H9 (cell line): ENCODE measurements around the gene EPHA3. TPM values are rescaled to one million over a fixed set of nuclear protein-coding genes. Genes with fewer than 3 reads are reported as not detected.

Experiments used
- DNase-seq: peaks from one replicate; pipeline ENCODE4 v3.0.0-alpha.2; 2017
- H2AFZ ChIP-seq: one replicate; pipeline ENCODE4 v1.6.1; 2013; ENCODE audit warnings: mild to moderate bottlenecking, low read length, control low read depth, moderate library complexity
- H2AK5ac ChIP-seq: 2 replicates; pipeline ENCODE4 v1.6.1; 2013; ENCODE audit warnings: low read length, control low read depth, mixed read lengths; ENCODE audit not compliant: insufficient read length
- H2BK120ac ChIP-seq: one replicate; pipeline ENCODE4 v1.6.1; 2013; ENCODE audit warnings: low read depth, mild to moderate bottlenecking, low read length, control low read depth, inconsistent platforms; ENCODE audit not compliant: poor library complexity, severe bottlenecking
- H2BK12ac ChIP-seq: 2 replicates; pipeline ENCODE4 v1.6.1; 2013; ENCODE audit warnings: low read length, control low read depth, mixed read lengths, low read depth; ENCODE audit not compliant: insufficient read length
- H2BK15ac ChIP-seq: 2 replicates; pipeline ENCODE4 v1.6.1; 2013; ENCODE audit warnings: low read depth, low read length, control low read depth
- H2BK20ac ChIP-seq: one replicate; pipeline ENCODE4 v1.6.1; 2013; ENCODE audit warnings: low read depth, mild to moderate bottlenecking, low read length, control low read depth, inconsistent platforms; ENCODE audit not compliant: poor library complexity, severe bottlenecking
- H2BK5ac ChIP-seq: 2 replicates; pipeline ENCODE4 v1.6.1; 2013; ENCODE audit warnings: low read length, control low read depth, mixed read lengths; ENCODE audit not compliant: insufficient read length
- H3K14ac ChIP-seq: 2 replicates; pipeline ENCODE4 v1.6.1; 2013; ENCODE audit warnings: low read length, control low read depth; ENCODE audit not compliant: insufficient read depth
- H3K18ac ChIP-seq: 2 replicates; pipeline ENCODE4 v1.6.1; 2013; ENCODE audit warnings: low read depth, mild to moderate bottlenecking, mixed read lengths, low read length, control low read depth; ENCODE audit not compliant: insufficient read length
- H3K23ac ChIP-seq: 2 replicates; pipeline ENCODE4 v1.6.1; 2013; ENCODE audit warnings: low read length, control low read depth, mixed read lengths, low read depth; ENCODE audit not compliant: insufficient read length
- H3K23me2 ChIP-seq: 2 replicates; pipeline ENCODE4 v1.6.1; 2013; ENCODE audit warnings: low read depth, mild to moderate bottlenecking, mixed read lengths, low read length, control low read depth; ENCODE audit not compliant: insufficient read length, poor library complexity, severe bottlenecking
- H3K27ac ChIP-seq: 2 replicates; pipeline ENCODE4 v1.5.1; 2013; ENCODE audit warnings: low read length, control low read depth, mixed read lengths, low read depth; ENCODE audit not compliant: insufficient read length
- H3K27me3 ChIP-seq: 2 replicates; pipeline ENCODE4 v1.6.1; 2013; ENCODE audit warnings: low read length, control low read depth, inconsistent platforms; ENCODE audit not compliant: insufficient read depth
- H3K4ac ChIP-seq: 2 replicates; pipeline ENCODE4 v1.6.1; 2013; ENCODE audit warnings: low read depth, mild to moderate bottlenecking, control low read depth, inconsistent platforms, low read length, moderate library complexity
- H3K4me1 ChIP-seq: 2 replicates; pipeline ENCODE4 v1.6.1; 2013; ENCODE audit warnings: low read length, control low read depth, inconsistent platforms; ENCODE audit not compliant: insufficient read depth
- H3K4me2 ChIP-seq: 2 replicates; pipeline ENCODE4 v1.6.1; 2013; ENCODE audit warnings: low read length, control low read depth, mixed read lengths; ENCODE audit not compliant: insufficient read length, insufficient read depth
- H3K56ac ChIP-seq: 2 replicates; pipeline ENCODE4 v1.6.1; 2013; ENCODE audit warnings: low read depth, mild to moderate bottlenecking, mixed read lengths, low read length, control low read depth; ENCODE audit not compliant: insufficient read length
- H3K79me1 ChIP-seq: 2 replicates; pipeline ENCODE4 v1.6.1; 2013; ENCODE audit warnings: low read depth, mild to moderate bottlenecking, moderate library complexity, low read length, control low read depth, inconsistent platforms; ENCODE audit not compliant: insufficient read depth, poor library complexity, severe bottlenecking
- H3K79me2 ChIP-seq: 2 replicates; pipeline ENCODE4 v1.6.1; 2013; ENCODE audit warnings: low read length, control low read depth, inconsistent platforms; ENCODE audit not compliant: insufficient read depth
- H3K9ac ChIP-seq: 2 replicates; pipeline ENCODE4 v1.6.1; 2013; ENCODE audit warnings: low read length, control low read depth, mixed read lengths; ENCODE audit not compliant: insufficient read length; ENCODE audit errors: extremely low read depth
- H3K9me3 ChIP-seq: one replicate; pipeline ENCODE4 v1.6.1; 2013; ENCODE audit warnings: low read depth, low read length, inconsistent platforms; ENCODE audit not compliant: control insufficient read depth
- H3T11ph ChIP-seq: one replicate; pipeline ENCODE4 v1.6.1; 2013; ENCODE audit warnings: mild to moderate bottlenecking, low read length, control low read depth, inconsistent platforms
- H4K20me1 ChIP-seq: one replicate; pipeline ENCODE4 v1.6.1; 2013; ENCODE audit not compliant: control insufficient read depth, insufficient read length, insufficient read depth
- H4K5ac ChIP-seq: 2 replicates; pipeline ENCODE4 v1.6.1; 2013; ENCODE audit warnings: low read depth, mild to moderate bottlenecking, mixed read lengths, low read length, control low read depth; ENCODE audit not compliant: insufficient read length
- H4K8ac ChIP-seq: replicated peaks from 2 replicates; pipeline ENCODE4 v1.6.1; 2013; ENCODE audit warnings: low read length, control low read depth, mixed read lengths, low read depth; ENCODE audit not compliant: insufficient read length
- H4K91ac ChIP-seq: 2 replicates; pipeline ENCODE4 v1.6.1; 2013; ENCODE audit warnings: low read depth, mild to moderate bottlenecking, moderate library complexity, mixed read lengths, low read length, control low read depth; ENCODE audit not compliant: insufficient read length
- H3K27ac Mint-ChIP-seq, 3 experiments: 2 replicates in 2 of 3; 3 replicates in 1 of 3; pipeline ENCODE4 v1.8.0; 2020 to 2021; ENCODE audit warnings: mixed read lengths in 3 of 3, mild to moderate bottlenecking in 1 of 3, moderate library complexity in 1 of 3
- H3K27me3 Mint-ChIP-seq: 2 replicates; pipeline ENCODE4 v1.8.0; 2021; ENCODE audit warnings: low read depth, mild to moderate bottlenecking, moderate library complexity, mixed read lengths
- H3K36me3 Mint-ChIP-seq, 3 experiments: 2 replicates in 2 of 3; 3 replicates in 1 of 3; pipeline ENCODE4 v1.8.0; 2020 to 2021; ENCODE audit warnings: low read depth in 3 of 3, mixed read lengths in 3 of 3; ENCODE audit not compliant: insufficient read depth in 1 of 3
- H3K4me1 Mint-ChIP-seq, 2 experiments: 2 replicates each; pipeline ENCODE4 v1.8.0; 2020; ENCODE audit warnings: mixed read lengths in 2 of 2
- H3K4me3 Mint-ChIP-seq, 2 experiments: 2 replicates in 1 of 2; 3 replicates in 1 of 2; pipeline ENCODE4 v1.8.0; 2020 to 2021; ENCODE audit warnings: mild to moderate bottlenecking in 2 of 2, mixed read lengths in 2 of 2, moderate library complexity in 1 of 2
- H3K9me3 Mint-ChIP-seq, 2 experiments: 2 replicates in 1 of 2; 3 replicates in 1 of 2; pipeline ENCODE4 v1.8.0; 2020; ENCODE audit warnings: mild to moderate bottlenecking in 2 of 2, mixed read lengths in 2 of 2, moderate library complexity in 1 of 2
- total RNA-seq: library from RNA; stranded (reverse); gene quantifications from 2 replicates; pipeline ENCODE4 v1.2.1, GENCODE V29; 2021
- TF ChIP-seq, protein P1 (sequence below): fragments of 200-600 bp; sonication (generic); conservative IDR thresholded peaks from 3 replicates; pipeline ENCODE4 v1.8.0; 2021; ENCODE audit warnings: antibody characterized with exemption, mild to moderate bottlenecking

EPHA3 gene
- total RNA-seq, 1 experiment from 2014 or later, result 0.66 TPM

DNA sequence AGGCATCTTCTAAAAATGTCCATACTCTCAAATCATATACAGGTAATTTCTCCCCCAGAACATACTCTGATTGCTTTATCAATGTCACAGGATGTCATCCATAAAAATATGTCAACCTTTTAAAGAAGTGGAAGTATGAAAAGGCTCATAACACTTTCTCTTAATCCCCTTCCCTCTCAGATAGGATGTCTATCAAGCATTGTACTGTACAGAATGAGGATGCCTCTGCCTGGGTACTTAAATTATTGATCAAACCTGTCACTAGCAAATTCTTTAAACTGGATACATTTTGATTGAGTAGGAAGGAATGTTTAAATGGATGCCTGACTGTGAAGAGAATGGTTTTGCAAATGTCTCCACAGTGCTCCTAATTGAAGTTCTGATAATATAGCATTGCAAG, 168.7 kb downstream of the EPHA3 start:
- H2BK20ac ChIP-seq, result no peak overlapping the region
- H3K9me3 Mint-ChIP-seq, result no peaks in the 10 kb centered on the region
- H3K4me3 Mint-ChIP-seq, result no peak overlapping the region
- H3K14ac ChIP-seq, result no peak overlapping the region
- no peak overlapping the region for H3K4me2 ChIP-seq
- H2BK120ac ChIP-seq, result no peak overlapping the region
- no peak overlapping the region for H4K5ac ChIP-seq
- no peak overlapping the region for H3K56ac ChIP-seq
- H3K4ac ChIP-seq, result no peak overlapping the region
- no peaks in the 10 kb centered on the region for H3K79me1 ChIP-seq
- no peak overlapping the region for H3K9ac ChIP-seq
- no peaks in the 10 kb centered on the region for H3K79me2 ChIP-seq
- H3K23me2 ChIP-seq, result no peaks in the 10 kb centered on the region
- H2BK12ac ChIP-seq, result no peak overlapping the region
- H2AFZ ChIP-seq, result no peak overlapping the region
- H4K8ac ChIP-seq, result no peak overlapping the region
- no peak for DNase-seq
- H2AK5ac ChIP-seq, result no peak overlapping the region
- no peak overlapping the region for H2BK15ac ChIP-seq
- H3T11ph ChIP-seq, result no peak overlapping the region
- H3K4me1 ChIP-seq, result no peaks in the 10 kb centered on the region; the same call in 1 of the 2 replicates
- no peaks in the 10 kb centered on the region for H3K36me3 Mint-ChIP-seq
- H3K23ac ChIP-seq, result no peak overlapping the region
- no peak overlapping the region for H2BK5ac ChIP-seq
- H3K4me1 Mint-ChIP-seq, result peaks cover 28 to 30% of the 10 kb centered on the region in 2 experiments
- H4K20me1 ChIP-seq, result no peaks in the 10 kb centered on the region
- no peaks in the 10 kb centered on the region for H3K9me3 ChIP-seq
- no peak overlapping the region for H3K27ac ChIP-seq
- TF ChIP-seq, protein P1, sequence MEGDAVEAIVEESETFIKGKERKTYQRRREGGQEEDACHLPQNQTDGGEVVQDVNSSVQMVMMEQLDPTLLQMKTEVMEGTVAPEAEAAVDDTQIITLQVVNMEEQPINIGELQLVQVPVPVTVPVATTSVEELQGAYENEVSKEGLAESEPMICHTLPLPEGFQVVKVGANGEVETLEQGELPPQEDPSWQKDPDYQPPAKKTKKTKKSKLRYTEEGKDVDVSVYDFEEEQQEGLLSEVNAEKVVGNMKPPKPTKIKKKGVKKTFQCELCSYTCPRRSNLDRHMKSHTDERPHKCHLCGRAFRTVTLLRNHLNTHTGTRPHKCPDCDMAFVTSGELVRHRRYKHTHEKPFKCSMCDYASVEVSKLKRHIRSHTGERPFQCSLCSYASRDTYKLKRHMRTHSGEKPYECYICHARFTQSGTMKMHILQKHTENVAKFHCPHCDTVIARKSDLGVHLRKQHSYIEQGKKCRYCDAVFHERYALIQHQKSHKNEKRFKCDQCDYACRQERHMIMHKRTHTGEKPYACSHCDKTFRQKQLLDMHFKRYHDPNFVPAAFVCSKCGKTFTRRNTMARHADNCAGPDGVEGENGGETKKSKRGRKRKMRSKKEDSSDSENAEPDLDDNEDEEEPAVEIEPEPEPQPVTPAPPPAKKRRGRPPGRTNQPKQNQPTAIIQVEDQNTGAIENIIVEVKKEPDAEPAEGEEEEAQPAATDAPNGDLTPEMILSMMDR, result no peak
- no peaks in the 10 kb centered on the region; the same call in 1 of the 2 replicates for H3K27me3 Mint-ChIP-seq
- H4K91ac ChIP-seq, result no peak overlapping the region
- H3K27me3 ChIP-seq, result no peaks in the 10 kb centered on the region
- H3K18ac ChIP-seq, result no peak overlapping the region
- H3K27ac Mint-ChIP-seq, result no peak overlapping the region
